Measurements from ENCODE around the gene APOBEC4.

GRCh38 chr1:183702813-183703198 is 49.7 kb upstream of the APOBEC4 start:
- TF ChIP-seq, protein P1, sequence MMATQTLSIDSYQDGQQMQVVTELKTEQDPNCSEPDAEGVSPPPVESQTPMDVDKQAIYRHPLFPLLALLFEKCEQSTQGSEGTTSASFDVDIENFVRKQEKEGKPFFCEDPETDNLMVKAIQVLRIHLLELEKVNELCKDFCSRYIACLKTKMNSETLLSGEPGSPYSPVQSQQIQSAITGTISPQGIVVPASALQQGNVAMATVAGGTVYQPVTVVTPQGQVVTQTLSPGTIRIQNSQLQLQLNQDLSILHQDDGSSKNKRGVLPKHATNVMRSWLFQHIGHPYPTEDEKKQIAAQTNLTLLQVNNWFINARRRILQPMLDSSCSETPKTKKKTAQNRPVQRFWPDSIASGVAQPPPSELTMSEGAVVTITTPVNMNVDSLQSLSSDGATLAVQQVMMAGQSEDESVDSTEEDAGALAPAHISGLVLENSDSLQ (IDR thresholded peaks at IDR 0.05): no peak
- no peak for TF ChIP-seq FOXK2 (IDR thresholded peaks at IDR 0.05)
- TF ChIP-seq FOXM1 (IDR thresholded peaks at IDR 0.05; ENCODE audit: borderline replicate concordance): no peak
- no peak for TF ChIP-seq BHLHE40 (IDR thresholded peaks at IDR 0.05; ENCODE audit: borderline replicate concordance)
- TF ChIP-seq CTBP1 (IDR thresholded peaks at IDR 0.05; ENCODE audit: borderline replicate concordance): no peak
- TF ChIP-seq ELF4 (IDR thresholded peaks at IDR 0.05): no peak
- no peak for TF ChIP-seq SP1 (IDR thresholded peaks at IDR 0.05)
- no peak for TF ChIP-seq L3MBTL2 (conservative IDR thresholded peaks at IDR 0.05)
- TF ChIP-seq HDGF (IDR thresholded peaks at IDR 0.05; ENCODE audit: borderline replicate concordance): no peak
- TF ChIP-seq TARDBP (IDR thresholded peaks at IDR 0.05): no peak
- no peak for TF ChIP-seq NFRKB (IDR thresholded peaks at IDR 0.05)
- no peak for TF ChIP-seq ARNT (IDR thresholded peaks at IDR 0.05)
- no peak for TF ChIP-seq ZNF384 (IDR thresholded peaks at IDR 0.05)
